ENCODE measurements around the gene TCF12.

The TCF12 gene

GRCh38 chr15:57324590-57324890 lies 406.1 kb downstream of the TCF12 start:
- no peak for FAIRE-seq

GRCh38 chr15:57324944-57325679 lies 406.7 kb downstream of the TCF12 start:
- no peak for FAIRE-seq

- FAIRE-seq, result no peak
These were observed 407.8 kb downstream of the TCF12 start for GRCh38 chr15:57326196-57326595.

GRCh38 chr15:57327985-57328471 lies 409.6 kb downstream of the TCF12 start:
- no peak for FAIRE-seq

GRCh38 chr15:57328479-57328878 lies 410.0 kb downstream of the TCF12 start:
- no peak for FAIRE-seq

GRCh38 chr15:57328897-57329296 lies 410.5 kb downstream of the TCF12 start:
- no peak for FAIRE-seq

GRCh38 chr15:57329582-57330367 lies 411.3 kb downstream of the TCF12 start:
- no peak for FAIRE-seq

- FAIRE-seq, result no peak
These were observed 412.3 kb downstream of the TCF12 start for GRCh38 chr15:57330619-57331340.

- no peak for FAIRE-seq
These were observed 413.9 kb downstream of the TCF12 start for GRCh38 chr15:57332326-57332725.

- no peak for FAIRE-seq
These were observed 415.0 kb downstream of the TCF12 start for GRCh38 chr15:57333487-57333886.

- FAIRE-seq, result no peak
These were observed 415.8 kb downstream of the TCF12 start for GRCh38 chr15:57334257-57334656.

- no peak for FAIRE-seq
These were observed 416.9 kb downstream of the TCF12 start for GRCh38 chr15:57335293-57335715.

GRCh38 chr15:57335719-57336118 lies 417.3 kb downstream of the TCF12 start:
- FAIRE-seq, result no peak

GRCh38 chr15:57337868-57338411 lies 419.5 kb downstream of the TCF12 start:
- no peak for FAIRE-seq

GRCh38 chr15:57339321-57339720 lies 420.9 kb downstream of the TCF12 start:
- FAIRE-seq, result no peak

Data from endometrium (tissue), 2 donors.